ENCODE results near the gene DNAH1.

DNA sequence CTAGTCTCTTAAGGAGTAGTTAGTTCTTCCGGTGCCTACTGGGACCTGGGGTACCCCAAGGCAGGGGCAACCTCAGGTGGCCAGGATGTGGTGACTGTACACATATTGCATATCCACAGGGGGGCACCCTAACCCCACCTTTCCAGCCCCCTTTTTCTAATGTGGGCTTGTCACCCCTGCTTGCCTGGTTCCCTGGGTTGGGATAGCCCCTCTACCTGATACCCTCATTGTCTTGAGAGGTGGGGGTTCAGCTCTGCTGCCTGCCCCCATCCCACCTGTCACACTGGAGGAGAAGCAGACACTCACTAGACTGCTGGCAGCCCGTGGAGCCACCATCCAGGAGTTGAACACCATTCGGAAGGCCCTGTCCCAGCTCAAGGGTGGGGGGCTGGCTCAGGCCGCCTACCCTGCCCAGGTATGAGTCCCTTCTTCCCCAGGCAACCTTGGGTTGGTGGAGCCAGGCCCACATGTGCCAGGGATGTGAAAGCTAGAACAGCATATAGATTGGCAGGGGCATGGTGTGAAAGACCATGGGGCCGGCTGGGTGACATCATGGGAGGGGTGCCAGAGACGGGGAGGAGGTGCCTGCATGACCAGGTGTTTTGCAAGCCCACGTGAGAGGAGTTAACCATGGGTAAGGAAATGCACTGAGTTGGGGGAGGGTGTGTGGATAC, 24.5 kb upstream of the DNAH1 start:
- TF ChIP-seq, protein P1, sequence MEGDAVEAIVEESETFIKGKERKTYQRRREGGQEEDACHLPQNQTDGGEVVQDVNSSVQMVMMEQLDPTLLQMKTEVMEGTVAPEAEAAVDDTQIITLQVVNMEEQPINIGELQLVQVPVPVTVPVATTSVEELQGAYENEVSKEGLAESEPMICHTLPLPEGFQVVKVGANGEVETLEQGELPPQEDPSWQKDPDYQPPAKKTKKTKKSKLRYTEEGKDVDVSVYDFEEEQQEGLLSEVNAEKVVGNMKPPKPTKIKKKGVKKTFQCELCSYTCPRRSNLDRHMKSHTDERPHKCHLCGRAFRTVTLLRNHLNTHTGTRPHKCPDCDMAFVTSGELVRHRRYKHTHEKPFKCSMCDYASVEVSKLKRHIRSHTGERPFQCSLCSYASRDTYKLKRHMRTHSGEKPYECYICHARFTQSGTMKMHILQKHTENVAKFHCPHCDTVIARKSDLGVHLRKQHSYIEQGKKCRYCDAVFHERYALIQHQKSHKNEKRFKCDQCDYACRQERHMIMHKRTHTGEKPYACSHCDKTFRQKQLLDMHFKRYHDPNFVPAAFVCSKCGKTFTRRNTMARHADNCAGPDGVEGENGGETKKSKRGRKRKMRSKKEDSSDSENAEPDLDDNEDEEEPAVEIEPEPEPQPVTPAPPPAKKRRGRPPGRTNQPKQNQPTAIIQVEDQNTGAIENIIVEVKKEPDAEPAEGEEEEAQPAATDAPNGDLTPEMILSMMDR (conservative IDR thresholded peaks at IDR 0.05; ENCODE audit: low read depth in 2 of 2), result peak; percentile 62 to 85
- TF ChIP-seq NANOG (IDR thresholded peaks at IDR 0.05; ENCODE audit: borderline replicate concordance), result no peak
- TF ChIP-seq EZH2 (IDR thresholded peaks at IDR 0.05; ENCODE audit: low read depth, unreplicated experiment), result no peak
- TF ChIP-seq EZH2phosphoT487 (IDR thresholded peaks at IDR 0.05; ENCODE audit: unreplicated experiment), result no peak
- TF ChIP-seq POLR2AphosphoS5 (IDR thresholded peaks at IDR 0.05; ENCODE audit: low read depth), result no peak
- TF ChIP-seq, protein P2, sequence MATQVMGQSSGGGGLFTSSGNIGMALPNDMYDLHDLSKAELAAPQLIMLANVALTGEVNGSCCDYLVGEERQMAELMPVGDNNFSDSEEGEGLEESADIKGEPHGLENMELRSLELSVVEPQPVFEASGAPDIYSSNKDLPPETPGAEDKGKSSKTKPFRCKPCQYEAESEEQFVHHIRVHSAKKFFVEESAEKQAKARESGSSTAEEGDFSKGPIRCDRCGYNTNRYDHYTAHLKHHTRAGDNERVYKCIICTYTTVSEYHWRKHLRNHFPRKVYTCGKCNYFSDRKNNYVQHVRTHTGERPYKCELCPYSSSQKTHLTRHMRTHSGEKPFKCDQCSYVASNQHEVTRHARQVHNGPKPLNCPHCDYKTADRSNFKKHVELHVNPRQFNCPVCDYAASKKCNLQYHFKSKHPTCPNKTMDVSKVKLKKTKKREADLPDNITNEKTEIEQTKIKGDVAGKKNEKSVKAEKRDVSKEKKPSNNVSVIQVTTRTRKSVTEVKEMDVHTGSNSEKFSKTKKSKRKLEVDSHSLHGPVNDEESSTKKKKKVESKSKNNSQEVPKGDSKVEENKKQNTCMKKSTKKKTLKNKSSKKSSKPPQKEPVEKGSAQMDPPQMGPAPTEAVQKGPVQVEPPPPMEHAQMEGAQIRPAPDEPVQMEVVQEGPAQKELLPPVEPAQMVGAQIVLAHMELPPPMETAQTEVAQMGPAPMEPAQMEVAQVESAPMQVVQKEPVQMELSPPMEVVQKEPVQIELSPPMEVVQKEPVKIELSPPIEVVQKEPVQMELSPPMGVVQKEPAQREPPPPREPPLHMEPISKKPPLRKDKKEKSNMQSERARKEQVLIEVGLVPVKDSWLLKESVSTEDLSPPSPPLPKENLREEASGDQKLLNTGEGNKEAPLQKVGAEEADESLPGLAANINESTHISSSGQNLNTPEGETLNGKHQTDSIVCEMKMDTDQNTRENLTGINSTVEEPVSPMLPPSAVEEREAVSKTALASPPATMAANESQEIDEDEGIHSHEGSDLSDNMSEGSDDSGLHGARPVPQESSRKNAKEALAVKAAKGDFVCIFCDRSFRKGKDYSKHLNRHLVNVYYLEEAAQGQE (IDR thresholded peaks at IDR 0.05; ENCODE audit: unreplicated experiment), result no peak
- TF ChIP-seq ZNF331 (CRISPR knock-in tag; IDR thresholded peaks at IDR 0.05; ENCODE audit: low read depth), result no peak
- no peak for TF ChIP-seq JUNB (IDR thresholded peaks at IDR 0.05; ENCODE audit: unreplicated experiment)
- TF ChIP-seq CREB1 (CRISPR knock-in tag; IDR thresholded peaks at IDR 0.05; ENCODE audit: low read depth), result no peak
- no peak for TF ChIP-seq ZNF114 (CRISPR knock-in tag; IDR thresholded peaks at IDR 0.05)
- no peak for TF ChIP-seq STAT1 (IDR thresholded peaks at IDR 0.05; ENCODE audit: unreplicated experiment)
- TF ChIP-seq, protein P3, sequence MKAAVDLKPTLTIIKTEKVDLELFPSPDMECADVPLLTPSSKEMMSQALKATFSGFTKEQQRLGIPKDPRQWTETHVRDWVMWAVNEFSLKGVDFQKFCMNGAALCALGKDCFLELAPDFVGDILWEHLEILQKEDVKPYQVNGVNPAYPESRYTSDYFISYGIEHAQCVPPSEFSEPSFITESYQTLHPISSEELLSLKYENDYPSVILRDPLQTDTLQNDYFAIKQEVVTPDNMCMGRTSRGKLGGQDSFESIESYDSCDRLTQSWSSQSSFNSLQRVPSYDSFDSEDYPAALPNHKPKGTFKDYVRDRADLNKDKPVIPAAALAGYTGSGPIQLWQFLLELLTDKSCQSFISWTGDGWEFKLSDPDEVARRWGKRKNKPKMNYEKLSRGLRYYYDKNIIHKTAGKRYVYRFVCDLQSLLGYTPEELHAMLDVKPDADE (IDR thresholded peaks at IDR 0.05), result no peak

Measured in GM23338 (cell line).